ENCODE results near the gene STKLD1.

The STKLD1 gene

GRCh38 chr9:133356391-133357091, 19.6 kb upstream of the STKLD1 start, which contains the start of the genes SURF1 and SURF2 (continued):
- TF ChIP-seq ZFHX2 (tag by site-specific recombination; conservative IDR thresholded peaks at IDR 0.05) (peak; percentile 70), FEZF1 (tag by site-specific recombination; IDR thresholded peaks at IDR 0.05) (no peak), ZNF423 (tag by site-specific recombination; IDR thresholded peaks at IDR 0.05) (peak; percentile 44; the same call in 1 of the 2 replicates), KLF9 (tag by site-specific recombination; IDR thresholded peaks at IDR 0.05; ENCODE audit: low read depth) (peak; percentile 92), ZBTB1 (tag by site-specific recombination; IDR thresholded peaks at IDR 0.05) (0 out of 2 replicates have a peak, but pooled peaks have one; percentile 21), ZNF776 (tag by site-specific recombination; IDR thresholded peaks at IDR 0.05; ENCODE audit: borderline replicate concordance) (no peak), ZNF26 (tag by site-specific recombination; IDR thresholded peaks at IDR 0.05) (no peak), ZNF449 (tag by site-specific recombination; IDR thresholded peaks at IDR 0.05) (no peak), ZNF645 (tag by site-specific recombination; IDR thresholded peaks at IDR 0.05) (no peak), ZNF146 (tag by site-specific recombination; IDR thresholded peaks at IDR 0.05) (0 out of 2 replicates have a peak, but pooled peaks have one; percentile 5), GLIS2 (tag by site-specific recombination; IDR thresholded peaks at IDR 0.05) (peak; percentile 73; the same call in 1 of the 2 replicates), ZNF2 (tag by site-specific recombination; IDR thresholded peaks at IDR 0.05) (peak; percentile 43; the same call in 1 of the 2 replicates), ZNF514 (tag by site-specific recombination; IDR thresholded peaks at IDR 0.05) (no peak), ZNF660 (tag by site-specific recombination; IDR thresholded peaks at IDR 0.05) (peak; percentile 14; the same call in 1 of the 2 replicates), ZBTB11 (tag by site-specific recombination; conservative IDR thresholded peaks at IDR 0.05; ENCODE audit: low read depth) (peak; percentile 87), ZNF692 (tag by site-specific recombination; IDR thresholded peaks at IDR 0.05) (peak; percentile 56), ZFP3 (tag by site-specific recombination; IDR thresholded peaks at IDR 0.05; ENCODE audit: low read depth) (no peak), KLF16 (tag by site-specific recombination; IDR thresholded peaks at IDR 0.05) (peak; percentile 70), REST (tag by site-specific recombination; IDR thresholded peaks at IDR 0.05) (no peak), SCRT2 (tag by site-specific recombination; IDR thresholded peaks at IDR 0.05) (no peak), ZNF792 (tag by site-specific recombination; IDR thresholded peaks at IDR 0.05) (0 out of 2 replicates have a peak, but pooled peaks have one; percentile 51), TSHZ1 (tag by site-specific recombination; IDR thresholded peaks at IDR 0.05; ENCODE audit: borderline replicate concordance) (no peak)
